ENCODE results near the gene CPLANE1.

CPLANE1 gene

GRCh38 chr5:37071487-37071886, 177.7 kb downstream of the CPLANE1 start:
- DNase-seq (ENCODE audit: low read depth, low spot score), result no peak

- no peak for DNase-seq (ENCODE audit: low read depth, low spot score)
These were observed 184.7 kb downstream of the CPLANE1 start for GRCh38 chr5:37064442-37064841.

GRCh38 chr5:37063739-37064138, 185.4 kb downstream of the CPLANE1 start:
- DNase-seq (ENCODE audit: low read depth, low spot score), result no peak

GRCh38 chr5:37060030-37060429, 189.1 kb downstream of the CPLANE1 start:
- DNase-seq (ENCODE audit: low read depth, low spot score), result no peak

GRCh38 chr5:37056762-37057161, 192.4 kb downstream of the CPLANE1 start:
- DNase-seq (ENCODE audit: low read depth, low spot score), result no peak
